ENCODE measurements around the gene ALKBH3. TPM values are rescaled to one million over a fixed set of nuclear protein-coding genes. Genes with fewer than 3 reads are reported as not detected.

The ALKBH3 gene
- total RNA-seq, 2 donors from 2014 or later = 29.3 to 30.0 TPM

GRCh38 chr11:43927070-43927469 is 46.4 kb downstream of the ALKBH3 start:
- no peaks in the 10 kb centered on the region for H3K27me3 ChIP-seq
- TF ChIP-seq POLR2A (IDR thresholded peaks at IDR 0.05) = no peak
- TF ChIP-seq CTCF (IDR thresholded peaks at IDR 0.05) = no peak
- H3K9me3 ChIP-seq = no peaks in the 10 kb centered on the region
- ATAC-seq = no peak
- no peak overlapping the region for H3K27ac ChIP-seq
- WGBS, 2 donors = 82 to 94% methylated on average over 2 of the region's 2 CpGs
- no peak overlapping the region for H3K4me3 ChIP-seq
- DNase-seq = no peak
- H3K4me1 ChIP-seq = no peaks in the 10 kb centered on the region
- intact Hi-C loops (cut with DNase I) = no loop called here
- no peaks in the 10 kb centered on the region for H3K36me3 ChIP-seq (replicated peaks in 1 of 2; ENCODE audit: insufficient read depth in 1 of 2, low read depth in 2 of 2)

- H3K4me3 ChIP-seq = no peak overlapping the region
- H3K27ac ChIP-seq = no peak overlapping the region
- ATAC-seq (no peak), DNase-seq (no peak)
- no peaks in the 10 kb centered on the region for H3K36me3 ChIP-seq (replicated peaks in 1 of 2; ENCODE audit: insufficient read depth in 1 of 2, low read depth in 2 of 2)
- intact Hi-C loops (cut with DNase I) = no loop called here
- TF ChIP-seq POLR2A (IDR thresholded peaks at IDR 0.05) (no peak), CTCF (IDR thresholded peaks at IDR 0.05) (no peak)
- H3K9me3 ChIP-seq = no peaks in the 10 kb centered on the region
- 60 to 69% methylated on average over 8 to 13 of the region's 13 CpGs for WGBS, 2 donors
- no peaks in the 10 kb centered on the region for H3K4me1 ChIP-seq
- H3K27me3 ChIP-seq = no peaks in the 10 kb centered on the region
Observed at GRCh38 chr11:43927925-43928707, 47.5 kb downstream of the ALKBH3 start.

GRCh38 chr11:43928721-43929120 is 48.1 kb downstream of the ALKBH3 start:
- ATAC-seq (no peak), DNase-seq (no peak)
- H3K27me3 ChIP-seq = no peaks in the 10 kb centered on the region
- intact Hi-C loops (cut with DNase I) = no loop called here
- H3K4me3 ChIP-seq = no peak overlapping the region
- no peaks in the 10 kb centered on the region for H3K36me3 ChIP-seq (replicated peaks in 1 of 2; ENCODE audit: insufficient read depth in 1 of 2, low read depth in 2 of 2)
- H3K9me3 ChIP-seq = no peaks in the 10 kb centered on the region
- H3K4me1 ChIP-seq = no peaks in the 10 kb centered on the region
- WGBS, 2 donors = 87 to 93% methylated on average over 4 of the region's 4 CpGs
- H3K27ac ChIP-seq = no peak overlapping the region
- TF ChIP-seq CTCF (IDR thresholded peaks at IDR 0.05) = no peak

- TF ChIP-seq CTCF (IDR thresholded peaks at IDR 0.05) (no peak), POLR2A (IDR thresholded peaks at IDR 0.05) (no peak)
- H3K4me3 ChIP-seq = no peak overlapping the region
- no peaks in the 10 kb centered on the region for H3K9me3 ChIP-seq
- no peaks in the 10 kb centered on the region for H3K27me3 ChIP-seq
- H3K4me1 ChIP-seq = no peaks in the 10 kb centered on the region
- WGBS, 2 donors = 60 to 63% methylated on average over 10 of the region's 10 CpGs
- intact Hi-C loops (cut with DNase I) = no loop called here
- DNase-seq (no peak), ATAC-seq (no peak)
- H3K36me3 ChIP-seq (replicated peaks in 1 of 2; ENCODE audit: insufficient read depth in 1 of 2, low read depth in 2 of 2) = no peaks in the 10 kb centered on the region
- no peak overlapping the region for H3K27ac ChIP-seq
Observed at GRCh38 chr11:43930868-43931716, 50.5 kb downstream of the ALKBH3 start.
